Peyer's patch (tissue), 4 donors: Measurements from ENCODE around the gene NDST1.
A peak's percentile ranks its signal among the peaks of the same experiment; 100 is the strongest.

Experiments
- POLR2A ChIP-seq, 2 donors: fragments of 450-650 bp; IDR thresholded peaks; one replicate each; pipeline ENCODE4 v1.5.1; 2017; ENCODE audit warnings: antibody characterized with exemption in 2 of 2, mild to moderate bottlenecking in 2 of 2, moderate library complexity in 2 of 2
- TF ChIP-seq, protein P1 (sequence below), 6 experiments: fragments of 450-650 bp in 4 of 6; fragments of 200-600 bp in 2 of 6; sonication (generic) in 1 of 6; IDR thresholded peaks; one replicate each; pipeline ENCODE4 v1.5.1; 2017 to 2019; ENCODE audit warnings: antibody characterized with exemption in 6 of 6, mild to moderate bottlenecking in 3 of 6, moderate library complexity in 1 of 6

DNA sequence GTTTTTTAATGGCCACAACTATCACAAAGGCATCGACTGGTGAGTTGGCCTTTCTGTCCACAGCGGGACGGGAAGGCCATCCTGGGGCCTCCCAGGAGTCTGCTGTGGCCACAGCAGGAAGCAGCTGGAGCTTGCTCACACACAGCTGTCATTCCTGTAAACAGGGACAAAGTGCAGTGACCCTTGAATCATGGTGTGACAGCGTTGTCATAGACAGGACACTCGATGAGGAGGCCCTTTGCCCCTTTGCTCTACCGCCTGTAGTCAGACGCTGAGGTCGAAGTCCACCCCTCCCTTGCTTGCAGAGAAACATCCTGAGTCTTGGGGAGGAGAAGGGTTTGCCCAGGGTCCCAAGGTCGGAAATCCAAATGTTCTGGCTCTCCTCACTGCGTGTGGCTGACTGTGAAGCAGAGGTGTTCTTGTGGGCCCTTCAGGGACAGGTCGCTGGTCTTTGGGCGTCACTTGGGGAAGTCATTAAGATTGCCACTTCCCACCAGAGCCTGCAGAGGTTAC lies 35.1 kb downstream of the NDST1 start:
- TF ChIP-seq, protein P1, sequence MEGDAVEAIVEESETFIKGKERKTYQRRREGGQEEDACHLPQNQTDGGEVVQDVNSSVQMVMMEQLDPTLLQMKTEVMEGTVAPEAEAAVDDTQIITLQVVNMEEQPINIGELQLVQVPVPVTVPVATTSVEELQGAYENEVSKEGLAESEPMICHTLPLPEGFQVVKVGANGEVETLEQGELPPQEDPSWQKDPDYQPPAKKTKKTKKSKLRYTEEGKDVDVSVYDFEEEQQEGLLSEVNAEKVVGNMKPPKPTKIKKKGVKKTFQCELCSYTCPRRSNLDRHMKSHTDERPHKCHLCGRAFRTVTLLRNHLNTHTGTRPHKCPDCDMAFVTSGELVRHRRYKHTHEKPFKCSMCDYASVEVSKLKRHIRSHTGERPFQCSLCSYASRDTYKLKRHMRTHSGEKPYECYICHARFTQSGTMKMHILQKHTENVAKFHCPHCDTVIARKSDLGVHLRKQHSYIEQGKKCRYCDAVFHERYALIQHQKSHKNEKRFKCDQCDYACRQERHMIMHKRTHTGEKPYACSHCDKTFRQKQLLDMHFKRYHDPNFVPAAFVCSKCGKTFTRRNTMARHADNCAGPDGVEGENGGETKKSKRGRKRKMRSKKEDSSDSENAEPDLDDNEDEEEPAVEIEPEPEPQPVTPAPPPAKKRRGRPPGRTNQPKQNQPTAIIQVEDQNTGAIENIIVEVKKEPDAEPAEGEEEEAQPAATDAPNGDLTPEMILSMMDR (IDR thresholded peaks at IDR 0.05): no peak
- peak; percentile 55 to 59 for TF ChIP-seq POLR2A (IDR thresholded peaks at IDR 0.05)
